ENCODE results near the gene MRPL34. TPM values are rescaled to one million over a fixed set of nuclear protein-coding genes. Genes with fewer than 3 reads are reported as not detected.

Gene MRPL34
- polyA plus RNA-seq, 1 of the 3 experiments (the other 2 are of a cell fraction): 72.9 TPM

GRCh38 chr19:17324357-17325114 lies 18.9 kb downstream of the MRPL34 start:
- Histone ChIP-seq H3K27ac (ENCODE audit: low read depth in 2 of 2, low read length in 1 of 2) (no peak overlapping the region; a peak in 1 of 4 replicates), H3K79me2 (ENCODE audit: insufficient read depth) (no peaks in the 10 kb centered on the region), H3K9me3 (no peaks in the 10 kb centered on the region), H4K20me1 (ENCODE audit: insufficient read depth) (no peaks in the 10 kb centered on the region), H2AFZ (ENCODE audit: low read depth) (no peak overlapping the region), H3K4me3 (ENCODE audit: low read depth in 2 of 2, low read length in 1 of 2) (no peak overlapping the region), H3K9me2 (no peaks in the 10 kb centered on the region), H3K4me2 (no peak overlapping the region), H3F3A (replicated peaks; ENCODE audit: insufficient read depth) (no peaks in the 10 kb centered on the region), H3K9ac (no peak overlapping the region), H3K4me1 (ENCODE audit: control insufficient read depth in 1 of 2, insufficient read depth in 2 of 2, low read depth in 1 of 2, low read length in 1 of 2) (no peaks in the 10 kb centered on the region), H3K36me3 (replicated peaks in 1 of 2; ENCODE audit: control insufficient read depth in 1 of 2, insufficient read depth in 2 of 2, low read length in 1 of 2) (peaks cover 0 to 35% of the 10 kb centered on the region in 2 experiments), H3K27me3 (ENCODE audit: insufficient read depth) (no peaks in the 10 kb centered on the region)
- ChIA-PET CTCF (interaction anchor here (0.9 to 1.5 kb wide), 3 partner anchors 9 to 19 kb away, joined by 3 to 8 read pairs (median 3); partner anchors contain the start of genes ANO8 and MRPL34), POLR2A (interaction anchor here (0.7 to 1.0 kb wide), 2 partner anchors 17 to 666 kb away, joined by 3 read pairs; no protein-coding TSS in a partner anchor)
- TF ChIP-seq NFIC (IDR thresholded peaks at IDR 0.05; ENCODE audit: borderline replicate concordance) (no peak), FOSL2 (IDR thresholded peaks at IDR 0.05; ENCODE audit: borderline replicate concordance, low read depth) (no peak), SMC3 (IDR thresholded peaks at IDR 0.05; ENCODE audit: low read depth, low read length) (no peak), JUND (IDR thresholded peaks at IDR 0.05) (no peak), USF2 (IDR thresholded peaks at IDR 0.05; ENCODE audit: borderline replicate concordance, low read depth, low read length) (no peak), SIN3A (IDR thresholded peaks at IDR 0.05; ENCODE audit: borderline replicate concordance, low read depth, low read length) (no peak), NRF1 (IDR thresholded peaks at IDR 0.05; ENCODE audit: low read depth, low read length) (no peak), GATA2 (CRISPR knock-in tag; IDR thresholded peaks at IDR 0.05) (no peak), TEAD4 (IDR thresholded peaks at IDR 0.05; ENCODE audit: borderline replicate concordance, insufficient read depth) (no peak), ELF1 (IDR thresholded peaks at IDR 0.05) (no peak), PBX3 (IDR thresholded peaks at IDR 0.05) (no peak), MAX (IDR thresholded peaks at IDR 0.05; ENCODE audit: low read depth) (no peak), CTCF (IDR thresholded peaks at IDR 0.05) (no peak), TCF12 (IDR thresholded peaks at IDR 0.05) (no peak)
- no peak for DNase-seq
- 94% methylated on average over 15 of the region's 28 CpGs for WGBS (ENCODE audit: low lambda C conversion rate)

All from SK-N-SH (cell line).